DOHH2 (cell line): ENCODE measurements around the gene SESN1.

ENCODE experiments used
- CTCF ChIP-seq: fragments of 200-600 bp; sonication (generic); IDR thresholded peaks from one replicate; pipeline ENCODE4 v1.5.1; 2014; ENCODE audit warnings: antibody characterized with exemption, mild to moderate bottlenecking, low read depth, low read length; ENCODE audit not compliant: poor library complexity, severe bottlenecking
- EZH2phosphoT487 ChIP-seq: fragments of 200-600 bp; sonication (generic); IDR thresholded peaks from 2 replicates; pipeline ENCODE4 v1.6.1; 2017; ENCODE audit warnings: borderline replicate concordance, mild to moderate bottlenecking, antibody characterized with exemption, low read length, moderate library complexity, mixed read lengths

GRCh38 chr6:109010705-109011102, 83.9 kb downstream of the SESN1 start:
- TF ChIP-seq CTCF, result no peak
- no peak for TF ChIP-seq EZH2phosphoT487
